Smooth muscle cell (in vitro differentiated cells): Measurements from ENCODE around the gene PEMT. TPM values are rescaled to one million over a fixed set of nuclear protein-coding genes. Genes with fewer than 3 reads are reported as not detected.

ENCODE experiments used
- DNase-seq: peaks from one replicate; lab custom pipeline; 2025; ENCODE audit not compliant: unreplicated experiment; lab: John Stamatoyannopoulos, UW
- H2AFZ ChIP-seq: fragments of 200-600 bp; sonication (generic); 2 replicates; pipeline ENCODE4 v1.6.0; 2016; ENCODE audit warnings: antibody characterized with exemption, low read depth, mild to moderate bottlenecking
- H3F3A ChIP-seq: fragments of 200-600 bp; sonication (generic); 2 replicates; pipeline ENCODE4 v1.6.0; 2017; ENCODE audit warnings: antibody characterized with exemption, low read depth
- H3K27ac ChIP-seq: fragments of 200-600 bp; sonication (generic); 2 replicates; pipeline ENCODE4 v1.5.1; 2016; ENCODE audit warnings: low read depth, mild to moderate bottlenecking
- H3K27me3 ChIP-seq: fragments of 200-600 bp; sonication (generic); 2 replicates; pipeline ENCODE4 v1.6.1; 2016; ENCODE audit warnings: low read depth, mild to moderate bottlenecking
- H3K36me3 ChIP-seq: fragments of 200-600 bp; sonication (generic); 2 replicates; pipeline ENCODE4 v1.5.1; 2016; ENCODE audit warnings: low read depth
- H3K4me1 ChIP-seq: fragments of 200-600 bp; sonication (generic); 2 replicates; pipeline ENCODE4 v1.5.1; 2016; ENCODE audit warnings: low read depth
- H3K4me2 ChIP-seq: fragments of 200-600 bp; sonication (generic); 2 replicates; pipeline ENCODE4 v1.6.0; 2016; ENCODE audit warnings: mild to moderate bottlenecking
- H3K4me3 ChIP-seq: fragments of 200-600 bp; sonication (generic); 2 replicates; pipeline ENCODE4 v1.5.1; 2016; ENCODE audit warnings: mild to moderate bottlenecking
- H3K79me2 ChIP-seq: fragments of 200-600 bp; sonication (generic); 2 replicates; pipeline ENCODE4 v1.6.0; 2016; ENCODE audit warnings: low read depth, mild to moderate bottlenecking
- H3K9ac ChIP-seq: fragments of 200-600 bp; sonication (generic); 2 replicates; pipeline ENCODE4 v1.6.0; 2016; ENCODE audit warnings: low read depth
- H3K9me3 ChIP-seq: fragments of 200-600 bp; sonication (generic); replicated peaks from 2 replicates; pipeline ENCODE4 v1.5.1; 2016; ENCODE audit warnings: low read depth
- H4K20me1 ChIP-seq: fragments of 200-600 bp; sonication (generic); 2 replicates; pipeline ENCODE4 v1.6.0; 2016; ENCODE audit warnings: low read depth
- WGBS: methylation state at CpG from one replicate; pipeline ENCODE4 v1.1.7; 2016; ENCODE audit warnings: low lambda C conversion rate; 5-methylcytosine and 5-hydroxymethylcytosine counted together
- polyA plus RNA-seq: library from polyadenylated mRNA; unstranded; fragments of >200 nt; fragmentation: Nextera tagmentation; extraction: Ambion mirVana; gene quantifications from 2 replicates; pipeline ENCODE4 v1.2.1, GENCODE V29; 2016
- total RNA-seq: library from RNA; depleted of rRNA; stranded (reverse); fragments of >200 nt; gene quantifications from 2 replicates; pipeline ENCODE4 v1.2.3, GENCODE V29; 2014
- TF ChIP-seq, protein P1 (sequence below): fragments of 200-600 bp; sonication (generic); IDR thresholded peaks from 2 replicates; pipeline ENCODE4 v1.5.1; 2017; ENCODE audit warnings: borderline replicate concordance, mild to moderate bottlenecking, antibody characterized with exemption; ENCODE audit not compliant: insufficient read depth, poor library complexity, severe bottlenecking

The PEMT gene
- total and polyA plus RNA-seq, 2 experiments from 2014 or later: 43.8 to 69.9 TPM

DNA sequence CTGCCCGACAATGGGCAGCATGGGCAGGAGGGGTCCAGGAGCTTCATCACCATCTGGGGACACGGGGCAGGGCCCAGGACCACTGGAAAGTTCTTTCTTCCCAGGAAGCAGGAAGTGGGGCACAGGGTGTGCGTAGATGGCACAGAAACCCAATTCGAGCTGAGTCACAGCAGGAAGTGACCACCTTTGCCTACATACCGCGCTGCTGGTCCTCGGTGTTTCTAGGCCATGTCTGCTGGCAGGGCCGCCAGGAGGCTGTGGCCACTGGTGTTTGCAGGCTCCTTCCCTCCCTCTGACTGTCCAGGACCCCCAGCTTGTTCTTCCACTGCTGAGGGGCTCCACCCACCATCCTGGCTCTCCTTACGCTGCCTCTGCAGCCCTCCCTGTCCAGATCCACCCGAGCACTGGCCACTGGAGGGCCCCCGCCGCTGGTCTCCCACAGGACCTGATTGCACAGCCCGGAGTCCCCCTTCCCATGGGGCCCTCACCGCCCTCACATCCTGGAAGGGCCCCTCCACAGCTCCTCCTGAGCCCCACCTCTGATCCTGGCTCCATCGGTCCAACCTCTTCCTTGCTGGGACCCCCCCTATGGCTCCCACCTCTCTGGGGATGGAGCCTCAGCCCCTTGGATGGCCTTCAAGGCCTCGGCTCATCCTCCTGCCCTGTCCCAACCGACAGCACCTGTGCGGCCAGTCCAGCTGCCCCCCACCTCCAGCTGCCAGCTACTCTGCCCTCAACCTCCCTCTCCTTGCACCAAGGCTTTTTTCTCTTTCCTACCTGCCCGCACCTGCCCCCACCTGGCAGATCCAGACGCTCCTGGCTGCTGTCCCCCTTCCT lies 80.8 kb downstream of the PEMT start:
- H2AFZ ChIP-seq: no peak overlapping the region
- 96% methylated on average over 20 of the region's 20 CpGs for WGBS
- H3K4me1 ChIP-seq: peaks cover 10% of the 10 kb centered on the region
- no peak overlapping the region for H3K4me3 ChIP-seq
- H3K27ac ChIP-seq: no peak overlapping the region
- no peaks in the 10 kb centered on the region for H3K36me3 ChIP-seq
- H3K27me3 ChIP-seq: no peaks in the 10 kb centered on the region
- H3F3A ChIP-seq: no peaks in the 10 kb centered on the region
- H4K20me1 ChIP-seq: peaks cover 21% of the 10 kb centered on the region
- no peaks in the 10 kb centered on the region for H3K79me2 ChIP-seq
- no peak overlapping the region for H3K9ac ChIP-seq
- no peak for DNase-seq
- H3K4me2 ChIP-seq: no peak overlapping the region
- TF ChIP-seq, protein P1, sequence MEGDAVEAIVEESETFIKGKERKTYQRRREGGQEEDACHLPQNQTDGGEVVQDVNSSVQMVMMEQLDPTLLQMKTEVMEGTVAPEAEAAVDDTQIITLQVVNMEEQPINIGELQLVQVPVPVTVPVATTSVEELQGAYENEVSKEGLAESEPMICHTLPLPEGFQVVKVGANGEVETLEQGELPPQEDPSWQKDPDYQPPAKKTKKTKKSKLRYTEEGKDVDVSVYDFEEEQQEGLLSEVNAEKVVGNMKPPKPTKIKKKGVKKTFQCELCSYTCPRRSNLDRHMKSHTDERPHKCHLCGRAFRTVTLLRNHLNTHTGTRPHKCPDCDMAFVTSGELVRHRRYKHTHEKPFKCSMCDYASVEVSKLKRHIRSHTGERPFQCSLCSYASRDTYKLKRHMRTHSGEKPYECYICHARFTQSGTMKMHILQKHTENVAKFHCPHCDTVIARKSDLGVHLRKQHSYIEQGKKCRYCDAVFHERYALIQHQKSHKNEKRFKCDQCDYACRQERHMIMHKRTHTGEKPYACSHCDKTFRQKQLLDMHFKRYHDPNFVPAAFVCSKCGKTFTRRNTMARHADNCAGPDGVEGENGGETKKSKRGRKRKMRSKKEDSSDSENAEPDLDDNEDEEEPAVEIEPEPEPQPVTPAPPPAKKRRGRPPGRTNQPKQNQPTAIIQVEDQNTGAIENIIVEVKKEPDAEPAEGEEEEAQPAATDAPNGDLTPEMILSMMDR: no peak
- no peaks in the 10 kb centered on the region for H3K9me3 ChIP-seq

GRCh38 chr17:17509601-17510425 lies 81.7 kb downstream of the PEMT start:
- no peaks in the 10 kb centered on the region for H3K36me3 ChIP-seq
- H3K9ac ChIP-seq: no peak overlapping the region
- H4K20me1 ChIP-seq: peaks cover 16% of the 10 kb centered on the region
- H3K4me1 ChIP-seq: peaks cover under 1% of the 10 kb centered on the region
- no peaks in the 10 kb centered on the region for H3F3A ChIP-seq
- no peak overlapping the region for H3K4me3 ChIP-seq
- no peaks in the 10 kb centered on the region for H3K27me3 ChIP-seq
- H2AFZ ChIP-seq: no peak overlapping the region
- TF ChIP-seq, protein P1: no peak
- H3K27ac ChIP-seq: no peak overlapping the region
- H3K4me2 ChIP-seq: no peak overlapping the region
- no peaks in the 10 kb centered on the region for H3K79me2 ChIP-seq
- 94% methylated on average over 21 of the region's 21 CpGs for WGBS
- DNase-seq: no peak
- no peaks in the 10 kb centered on the region for H3K9me3 ChIP-seq

DNA sequence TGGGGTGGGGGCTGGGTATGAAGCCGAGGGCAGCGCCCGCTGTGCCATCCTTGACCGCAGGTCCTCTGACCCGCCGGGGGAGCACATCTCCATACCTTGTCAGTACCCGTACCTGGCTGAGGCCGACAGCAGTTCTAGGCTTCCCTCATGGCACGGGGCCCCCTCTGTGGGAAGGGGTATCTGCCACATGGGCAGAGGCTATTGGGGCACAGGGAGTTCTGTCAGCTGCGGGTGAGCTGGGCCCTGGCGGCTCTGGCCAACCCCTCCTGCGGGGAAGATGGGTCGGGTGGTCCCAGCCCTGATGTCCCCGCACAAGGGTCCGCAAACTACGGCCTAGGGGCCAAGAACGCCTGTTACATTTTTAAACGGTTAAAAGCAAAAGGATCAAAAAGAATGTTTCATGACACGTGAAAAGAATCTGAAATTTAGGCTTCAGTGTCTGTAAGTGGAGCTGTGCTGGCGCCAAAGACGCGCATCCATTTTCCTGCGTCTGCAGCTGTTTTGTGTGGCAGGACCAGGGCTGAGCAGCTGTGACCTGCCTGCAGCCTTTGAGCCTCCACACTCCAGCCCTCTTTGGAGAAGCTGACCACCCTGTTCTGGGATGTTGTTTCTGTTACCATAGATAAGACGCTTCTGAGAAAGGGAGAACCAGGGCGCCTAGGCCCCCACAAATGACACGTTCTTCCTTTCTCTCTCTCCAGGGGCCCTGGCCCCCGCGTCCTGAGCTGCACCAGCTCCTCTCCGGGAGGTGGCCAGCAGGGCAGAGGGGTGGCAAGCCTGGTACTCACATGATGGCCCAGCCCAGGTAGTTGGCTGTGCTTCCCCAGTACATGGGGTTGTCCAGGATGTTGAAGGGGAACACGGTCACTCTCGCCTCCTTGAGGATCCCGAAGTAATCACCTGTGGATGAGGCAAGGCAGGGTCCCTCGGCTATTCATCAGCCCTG lies 82.6 kb downstream of the PEMT start:
- Histone ChIP-seq H3K4me1 (no peaks in the 10 kb centered on the region), H3K27me3 (no peaks in the 10 kb centered on the region), H3K27ac (no peak overlapping the region), H2AFZ (no peak overlapping the region), H3K9me3 (no peaks in the 10 kb centered on the region), H3K36me3 (no peaks in the 10 kb centered on the region), H3K4me2 (no peak overlapping the region), H3F3A (no peaks in the 10 kb centered on the region), H3K79me2 (no peaks in the 10 kb centered on the region), H4K20me1 (peaks cover 16% of the 10 kb centered on the region), H3K4me3 (no peak overlapping the region), H3K9ac (no peak overlapping the region)
- DNase-seq: no peak
- TF ChIP-seq, protein P1: no peak
- 94% methylated on average over 33 of the region's 33 CpGs for WGBS
